GM18520 (cell line): Measurements from ENCODE around the gene OR5AR1.
"Not testable (repeated sequence)": the region's sequence is repeated elsewhere in the genome, so short reads cannot be mapped to it uniquely, and the experiment has no call there.

ENCODE experiments used
- ATAC-seq: cut with Tn5 transposase; IDR thresholded peaks from one replicate; pipeline ENCODE4 v1.9.1; 2021; ENCODE audit not compliant: unreplicated experiment

OR5AR1 gene

GRCh38 chr11:56663386-56663785 lies at the start of gene OR5AR1:
OR5AR1 (plus strand) TSS chr11:56663686; CDS start chr11:56663686, 0 bp downstream.
- ATAC-seq, result no peak

DNA sequence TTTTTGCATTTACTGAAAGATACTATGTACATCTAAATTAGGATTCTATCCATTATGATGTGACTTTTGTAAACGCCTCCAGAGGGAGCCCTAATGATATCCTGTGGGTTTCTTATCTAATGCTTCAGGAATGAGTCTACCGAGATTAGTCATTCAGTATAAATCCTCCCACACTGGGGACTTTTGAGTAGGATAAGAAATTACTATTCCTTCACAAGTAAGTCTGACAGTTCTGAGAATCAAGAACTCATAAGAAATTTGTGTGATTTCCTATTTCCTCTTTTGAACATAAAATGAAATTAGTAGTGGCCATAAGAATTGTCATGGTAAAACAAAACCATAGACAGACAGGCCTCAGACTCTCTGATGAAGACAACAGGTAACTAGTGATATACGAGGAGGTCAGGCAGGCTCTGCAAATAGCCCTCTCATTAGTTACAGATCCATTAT lies 38.8 kb upstream of the OR5AR1 start:
- ATAC-seq, result peak; percentile 57

- ATAC-seq, result no peak
These were observed 37.5 kb upstream of the OR5AR1 start for GRCh38 chr11:56625946-56626345.

DNA sequence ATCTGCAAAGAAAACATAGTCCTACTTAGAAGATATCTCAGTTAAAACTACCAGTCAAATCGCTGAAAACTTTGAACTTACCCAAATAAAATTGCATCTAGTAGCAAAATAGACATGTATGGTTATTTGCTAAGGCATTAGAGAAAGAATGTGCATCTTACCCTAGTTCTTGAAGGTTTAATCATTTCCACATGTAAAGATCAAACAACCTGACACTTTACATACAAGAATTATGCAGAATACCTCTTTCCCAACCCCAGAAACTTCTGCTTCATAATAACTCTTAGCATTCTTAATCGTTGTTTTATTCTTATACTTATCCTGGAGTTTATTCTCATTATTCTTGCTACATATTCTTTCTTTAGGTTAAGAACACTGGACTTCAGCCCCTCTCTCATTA lies 31.2 kb upstream of the OR5AR1 start:
- ATAC-seq, result no peak

- no peak for ATAC-seq
These were observed 26.6 kb upstream of the OR5AR1 start for GRCh38 chr11:56636861-56637260.

- ATAC-seq, result no peak
These were observed 26.0 kb upstream of the OR5AR1 start for GRCh38 chr11:56637500-56637899.

GRCh38 chr11:56642339-56642738 lies 21.1 kb upstream of the OR5AR1 start, which contains the start of gene OR5AP2:
OR5AP2 (minus strand) TSS chr11:56642439; CDS start chr11:56642439, 0 bp downstream.
- ATAC-seq, result no peak

DNA sequence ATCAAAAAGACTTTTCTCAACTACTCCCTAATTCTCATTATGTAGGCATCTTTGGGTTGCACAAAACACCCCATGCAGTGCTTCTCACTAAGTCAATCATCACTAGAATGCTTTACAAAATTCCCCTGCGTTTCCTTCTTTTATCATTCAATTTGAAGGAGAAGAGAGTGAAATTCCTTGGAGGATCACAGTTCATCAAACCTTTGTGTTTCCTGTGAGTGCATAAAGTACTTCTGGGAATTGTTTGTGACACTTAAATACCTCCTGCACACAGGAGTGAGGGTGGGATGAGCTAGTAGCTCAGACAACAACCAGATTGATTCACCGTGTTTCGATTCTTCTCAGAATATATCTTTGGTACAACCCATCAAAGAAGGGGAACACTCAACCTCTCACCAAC lies 3.7 kb upstream of the OR5AR1 start:
- ATAC-seq, result no peak

GRCh38 chr11:56670984-56671383 lies 7.5 kb downstream of the OR5AR1 start:
- ATAC-seq, result no peak

GRCh38 chr11:56688554-56689100 lies 25.1 kb downstream of the OR5AR1 start:
- ATAC-seq, result no peak

DNA sequence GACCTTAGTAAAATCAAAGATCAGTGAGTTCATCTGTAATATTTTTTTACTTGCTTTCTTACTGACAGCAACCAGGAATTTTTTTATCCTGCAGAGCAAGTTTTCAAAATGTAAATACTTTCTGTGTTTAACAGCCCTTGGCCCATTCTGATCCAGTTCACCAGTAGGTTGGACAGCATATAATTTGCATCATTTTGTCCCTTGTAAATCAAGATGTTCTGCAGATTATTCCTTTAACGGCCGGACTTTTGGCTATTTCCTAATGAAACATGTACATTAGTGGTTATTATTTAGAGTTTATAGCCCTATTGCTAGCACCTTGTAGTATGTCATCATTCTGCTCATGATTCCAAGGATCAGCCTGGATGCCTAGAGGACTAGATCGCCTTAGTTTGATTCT lies 27.7 kb downstream of the OR5AR1 start:
- not testable (repeated sequence) for ATAC-seq

GRCh38 chr11:56693428-56693827 lies 29.9 kb downstream of the OR5AR1 start:
- ATAC-seq, result no peak

- ATAC-seq, result no peak
These were observed 35.3 kb downstream of the OR5AR1 start, which contains the start of gene OR9G1 for GRCh38 chr11:56698795-56699194. OR9G1 (plus strand) TSS chr11:56699095; CDS start chr11:56700388, 1,293 bp downstream.

- no peak for ATAC-seq
These were observed 36.9 kb downstream of the OR5AR1 start for GRCh38 chr11:56700242-56700913.

DNA sequence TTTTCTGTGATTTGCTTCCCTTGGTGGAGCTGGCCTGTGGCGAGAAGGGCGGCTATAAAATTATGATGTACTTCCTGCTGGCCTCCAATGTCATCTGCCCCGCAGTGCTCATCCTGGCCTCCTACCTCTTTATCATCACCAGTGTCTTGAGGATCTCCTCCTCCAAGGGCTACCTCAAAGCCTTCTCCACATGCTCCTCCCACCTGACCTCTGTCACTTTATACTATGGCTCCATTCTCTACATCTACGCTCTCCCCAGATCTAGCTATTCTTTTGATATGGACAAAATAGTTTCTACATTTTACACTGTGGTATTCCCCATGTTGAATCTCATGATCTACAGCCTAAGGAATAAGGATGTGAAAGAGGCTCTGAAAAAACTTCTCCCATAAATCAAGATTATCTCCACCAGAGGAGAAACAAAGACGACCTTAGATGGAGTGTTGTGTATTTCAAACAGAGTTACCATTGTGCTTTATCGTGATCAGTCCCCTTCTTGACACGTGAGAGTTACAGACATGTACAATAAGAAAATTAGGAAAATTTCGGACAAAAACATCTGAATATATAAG lies 37.5 kb downstream of the OR5AR1 start:
- ATAC-seq, result no peak

GRCh38 chr11:56705784-56706396 lies 42.4 kb downstream of the OR5AR1 start:
- ATAC-seq, result no peak

DNA sequence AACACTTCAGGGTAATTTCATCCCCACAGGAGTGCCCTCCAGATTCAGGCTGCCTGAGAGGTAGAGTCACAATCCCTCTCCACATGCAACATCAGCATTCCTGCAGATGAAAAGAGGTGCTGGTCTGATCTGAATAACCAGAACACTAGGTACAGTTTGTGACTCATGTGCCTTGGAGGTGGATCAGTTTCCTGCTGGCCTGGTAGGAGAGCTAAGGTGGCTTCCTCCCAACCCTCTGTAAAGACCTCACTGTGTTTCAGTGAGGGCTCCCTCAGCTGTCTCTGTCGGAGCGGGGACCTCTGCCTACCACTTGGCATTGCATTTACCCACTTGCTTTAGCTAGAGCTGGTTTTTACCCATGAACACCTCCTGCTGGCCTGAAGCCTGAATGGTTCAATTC lies 43.0 kb downstream of the OR5AR1 start:
- ATAC-seq, result no peak

DNA sequence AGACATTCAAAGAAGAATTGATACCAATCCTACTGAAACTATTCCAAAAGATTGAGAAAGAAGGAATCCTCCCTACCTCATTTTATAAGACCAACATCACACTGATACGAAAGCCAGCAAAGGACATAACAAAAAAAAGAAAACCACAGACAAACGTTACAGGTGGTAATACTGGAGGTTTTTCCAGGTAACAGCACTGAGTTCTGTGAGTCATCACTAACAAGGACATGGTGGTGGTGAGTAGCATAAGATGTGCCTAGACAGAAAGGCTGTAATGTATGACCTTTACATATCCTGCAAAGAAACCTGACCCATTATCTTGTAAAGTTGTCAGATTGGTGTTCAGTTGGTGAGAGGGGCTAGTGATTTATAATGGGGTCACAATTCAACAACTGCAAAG lies 50.7 kb downstream of the OR5AR1 start:
- no peak for ATAC-seq
